HG02759 (cell line): Measurements from ENCODE around the gene ACOXL.
"Not testable (repeated sequence)": the region's sequence is repeated elsewhere in the genome, so short reads cannot be mapped to it uniquely, and the experiment has no call there.

Experiments
- ATAC-seq: cut with Tn5 transposase; IDR thresholded peaks from one replicate; pipeline ENCODE4 v1.9.1; 2021; ENCODE audit warnings: mild to moderate bottlenecking, moderate library complexity; ENCODE audit not compliant: unreplicated experiment

ACOXL gene

DNA sequence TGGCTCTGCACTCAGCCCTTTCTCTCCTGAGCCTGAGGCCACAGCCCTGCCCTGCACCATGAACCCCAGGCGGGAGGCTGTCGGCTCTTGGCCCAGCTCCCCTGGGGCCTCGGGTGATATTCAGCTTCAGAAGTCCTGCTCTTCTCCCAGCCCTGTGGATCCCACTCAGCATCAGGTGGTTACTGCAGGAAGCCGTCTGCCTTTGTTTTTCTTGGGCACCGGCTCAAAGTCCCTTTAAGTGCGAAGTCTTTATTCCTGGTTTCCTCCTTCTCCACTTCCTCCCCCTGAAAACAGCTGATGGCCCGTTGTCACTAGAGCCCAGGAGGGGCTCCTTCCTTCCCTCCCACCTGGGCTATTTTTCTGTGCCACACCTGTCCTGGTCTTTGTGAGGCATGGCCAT lies 226.8 kb downstream of the ACOXL start:
- no peak for ATAC-seq

DNA sequence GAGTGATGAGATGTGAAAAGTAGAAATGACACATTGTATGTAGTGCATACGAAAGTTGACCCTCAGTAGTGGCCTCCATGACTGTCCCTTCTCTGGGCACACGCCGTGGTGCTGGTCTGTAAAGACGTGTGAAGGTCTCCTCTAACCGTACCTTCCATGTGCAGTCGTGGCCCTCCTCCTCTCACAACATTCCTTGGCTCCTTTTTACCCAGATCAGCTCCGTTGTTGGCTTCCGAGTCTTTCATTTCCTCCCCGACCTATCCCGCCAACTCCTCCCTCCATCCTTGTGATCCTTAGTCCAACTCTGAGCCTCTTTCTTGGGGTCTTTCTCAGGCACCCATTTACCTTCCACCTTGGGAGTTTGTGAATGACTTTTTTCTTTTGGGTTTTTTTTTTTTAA lies 227.9 kb downstream of the ACOXL start:
- ATAC-seq: no peak

DNA sequence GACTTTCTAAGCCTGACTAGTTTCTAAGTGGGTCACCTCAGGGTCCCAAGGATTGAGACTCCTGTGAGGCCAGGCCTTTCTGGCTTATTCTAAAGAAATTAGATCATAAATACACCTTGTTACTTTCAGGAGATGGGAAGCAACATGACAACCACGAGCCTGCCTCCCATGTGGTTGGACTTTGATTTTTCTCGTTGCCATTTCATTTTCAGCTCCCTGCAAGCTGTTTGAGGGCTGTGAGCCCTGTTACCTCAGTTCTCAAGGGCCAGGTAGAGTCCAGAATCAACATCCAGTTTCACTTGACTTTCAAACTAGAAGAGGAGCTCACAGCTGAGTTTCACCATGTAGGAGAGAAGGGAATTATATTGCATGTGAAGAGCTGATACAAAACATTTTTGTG lies 228.6 kb downstream of the ACOXL start:
- no peak for ATAC-seq

DNA sequence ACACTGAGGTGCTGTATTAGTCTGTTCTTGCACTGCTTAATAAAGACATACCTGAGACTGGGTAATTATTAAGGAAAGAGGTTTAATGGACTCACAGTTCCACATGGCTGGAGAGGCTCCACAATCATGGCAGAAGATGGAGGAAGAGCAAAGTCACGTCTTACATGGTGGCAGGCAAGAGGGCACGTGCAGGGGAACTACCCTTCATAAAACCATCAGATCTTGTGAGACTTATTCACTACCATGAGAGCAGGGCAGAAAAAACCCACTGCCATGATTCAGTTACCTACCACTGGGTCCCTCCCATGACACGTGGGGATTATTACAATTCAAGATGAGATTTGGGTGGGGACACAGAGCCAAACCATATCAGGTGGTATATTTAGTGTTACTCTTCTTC lies 229.3 kb downstream of the ACOXL start:
- not testable (repeated sequence) for ATAC-seq

GRCh38 chr2:110969696-110970095 lies 237.3 kb downstream of the ACOXL start:
- no peak for ATAC-seq

- ATAC-seq: no peak
Measured at GRCh38 chr2:110970201-110970600, 237.8 kb downstream of the ACOXL start.

GRCh38 chr2:110971811-110972210 lies 239.4 kb downstream of the ACOXL start:
- no peak for ATAC-seq

DNA sequence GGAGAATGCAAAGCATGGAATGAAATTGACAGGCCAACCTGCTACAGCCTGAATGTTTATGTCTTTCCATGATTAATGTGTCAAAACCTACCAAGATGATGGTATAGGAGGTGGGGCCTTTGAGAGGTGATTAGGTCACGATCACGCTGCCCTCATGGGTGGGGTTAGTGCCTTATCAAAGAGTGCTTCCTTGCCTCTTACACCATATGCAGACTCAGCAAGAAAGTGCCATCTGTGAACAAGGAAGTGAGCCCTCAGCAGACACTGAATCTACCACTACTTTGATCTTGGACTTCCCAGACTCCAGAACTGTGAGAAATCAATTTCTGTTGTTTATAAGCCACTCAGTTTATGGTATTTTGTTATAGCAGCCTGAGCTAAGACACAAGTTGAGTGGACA lies 240.9 kb downstream of the ACOXL start:
- no peak for ATAC-seq

GRCh38 chr2:110977403-110977802 lies 245.0 kb downstream of the ACOXL start:
- no peak for ATAC-seq

- no peak for ATAC-seq
Measured at GRCh38 chr2:110978148-110978547, 245.8 kb downstream of the ACOXL start.

DNA sequence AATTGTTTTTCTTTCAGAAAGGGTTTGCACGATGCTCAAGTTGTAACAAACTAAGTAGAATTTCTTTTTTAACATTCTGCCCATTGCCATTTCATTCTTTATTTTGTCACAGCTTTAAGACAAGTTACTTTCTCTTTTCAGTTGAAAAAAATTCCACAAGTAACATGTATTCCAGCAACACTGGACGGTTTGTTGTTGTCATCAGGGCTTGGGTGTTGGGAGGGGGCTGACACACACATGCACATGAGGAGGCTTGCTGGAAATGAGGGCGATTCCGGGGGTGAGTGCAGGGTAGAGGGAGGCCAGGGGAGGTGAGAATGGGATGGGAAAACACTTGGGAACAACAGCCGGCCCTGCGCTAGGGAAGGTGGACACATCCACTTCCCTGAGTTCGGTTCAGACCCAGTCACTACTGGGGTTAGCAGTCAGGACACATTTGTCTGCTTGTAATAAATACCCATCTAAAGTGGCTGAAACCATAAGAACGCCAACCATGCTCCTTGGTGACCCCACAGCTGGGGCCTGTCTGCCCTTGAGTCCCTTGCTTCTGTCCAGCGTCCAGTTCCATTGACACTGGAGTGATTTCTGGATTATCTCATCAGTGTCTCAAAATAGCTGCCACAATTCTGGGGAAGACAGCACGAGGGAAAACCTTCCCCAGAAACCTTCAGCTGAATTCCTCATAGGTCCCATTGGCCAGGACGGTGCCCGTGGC lies 246.5 kb downstream of the ACOXL start:
- ATAC-seq: no peak

GRCh38 chr2:110979471-110980338 lies 247.3 kb downstream of the ACOXL start:
- ATAC-seq: no peak

DNA sequence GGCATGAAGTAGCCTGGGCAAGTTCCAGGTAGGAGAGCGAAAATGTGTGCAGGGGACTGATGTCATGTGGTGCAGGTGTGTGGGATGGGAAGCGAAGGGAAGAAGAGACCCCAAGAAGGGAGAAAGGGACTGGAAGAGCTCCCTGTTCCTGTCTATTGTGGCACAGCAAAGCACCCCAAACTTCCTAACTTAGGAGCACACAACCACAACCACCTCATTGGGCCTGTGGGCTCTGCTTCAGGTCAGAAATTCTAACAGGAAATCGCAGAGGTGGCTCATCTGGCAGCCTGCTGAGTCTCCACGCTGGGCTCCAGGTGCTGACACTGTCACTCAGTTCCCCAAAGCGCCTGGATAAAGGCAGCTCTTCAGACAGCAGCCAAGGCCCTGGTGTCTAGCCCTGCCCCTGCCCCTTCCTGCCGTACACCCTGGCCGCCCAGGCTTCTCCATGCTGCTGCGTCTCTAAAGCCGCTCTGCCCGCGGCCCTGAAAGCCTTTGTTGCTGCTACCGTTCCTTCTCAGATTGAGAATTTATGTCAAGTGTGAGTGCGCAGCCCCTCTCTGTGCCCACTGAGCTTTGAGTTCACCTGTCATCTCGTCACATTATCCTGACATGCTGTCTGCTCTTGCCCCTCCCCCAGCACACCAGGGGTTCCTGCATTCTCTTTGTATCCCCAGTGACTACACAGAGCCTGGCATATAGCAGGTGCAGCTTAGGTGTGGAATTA lies 248.1 kb downstream of the ACOXL start:
- ATAC-seq: no peak

- no peak for ATAC-seq
Measured at GRCh38 chr2:110983133-110983532, 250.8 kb downstream of the ACOXL start.

- no peak for ATAC-seq
Measured at GRCh38 chr2:110984694-110985490, 252.5 kb downstream of the ACOXL start.

DNA sequence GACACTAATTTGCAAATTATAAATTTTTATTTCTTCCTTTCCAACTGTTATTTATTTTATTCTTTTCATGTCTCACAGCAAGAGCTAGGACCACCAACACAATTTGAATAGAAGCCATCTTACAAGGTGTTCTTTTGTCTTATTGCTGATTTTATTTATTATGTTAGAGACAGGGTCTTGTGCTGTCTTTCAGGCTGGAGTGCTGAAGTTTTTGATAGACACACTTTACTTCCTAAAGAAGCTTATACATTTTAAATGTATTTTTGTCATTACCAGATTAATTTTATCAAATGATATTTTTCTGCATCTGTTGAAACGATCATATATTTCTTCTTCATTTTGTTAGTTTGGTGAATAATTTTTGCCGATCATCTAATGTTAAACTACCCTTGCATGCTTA lies 258.1 kb downstream of the ACOXL start:
- no peak for ATAC-seq

GRCh38 chr2:110991911-110992310 lies 259.5 kb downstream of the ACOXL start:
- ATAC-seq: no peak

- no peak for ATAC-seq
Measured at GRCh38 chr2:110992886-110993285, 260.5 kb downstream of the ACOXL start.

DNA sequence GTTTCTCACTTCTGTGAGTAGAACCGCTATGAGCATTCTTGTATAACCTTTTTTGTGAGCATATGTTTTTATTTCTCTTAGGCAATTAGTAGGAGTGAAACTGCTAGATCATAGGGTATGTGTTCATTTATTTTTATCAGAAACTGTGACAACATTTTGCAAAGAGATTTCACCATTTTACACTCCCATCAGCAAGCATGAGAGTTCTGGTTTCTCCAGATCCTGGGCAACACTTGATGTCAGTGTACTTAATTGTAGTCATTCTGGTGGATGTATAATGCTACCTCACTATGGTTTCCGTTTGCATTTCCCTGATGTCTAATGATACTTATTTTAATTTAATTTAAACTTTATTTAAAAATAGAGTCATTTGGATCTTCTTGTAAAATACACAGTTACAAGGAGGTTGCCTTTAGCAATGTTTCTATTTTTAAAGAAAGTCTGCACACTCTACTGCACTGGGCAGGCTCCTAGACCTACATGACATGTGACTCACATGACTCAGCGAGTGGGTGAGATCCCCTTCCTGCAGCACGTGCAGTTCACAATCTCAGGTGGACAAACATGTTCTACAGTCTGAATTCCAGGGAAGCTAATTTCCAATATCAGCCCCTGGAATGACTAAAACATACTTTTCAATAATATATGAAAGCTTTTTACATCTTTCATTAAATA lies 261.3 kb downstream of the ACOXL start:
- ATAC-seq: peak; percentile 66

- ATAC-seq: no peak
Measured at GRCh38 chr2:110994250-110994961, 262.0 kb downstream of the ACOXL start.
